GM18951 (cell line): Measurements from ENCODE around the gene MAL.

Source experiments
- POLR2A ChIP-seq: IDR thresholded peaks from 4 replicates; pipeline ENCODE4 v1.6.1; 2011; ENCODE audit warnings: mild to moderate bottlenecking; ENCODE audit not compliant: insufficient read length, insufficient read depth; ENCODE audit errors: extremely low read depth
- in situ Hi-C: fragments of 300-500 bp; cut with MboI; formaldehyde crosslinking; loops from one replicate; pipeline ENCODE4 v1.12.0; 2022; ENCODE audit warnings: low sequenced_read_pairs, mixed read lengths, inconsistent platforms; ENCODE audit not compliant: unreplicated experiment

Gene MAL

GRCh38 chr2:94992360-94992759, 33.1 kb upstream of the MAL start:
- in situ Hi-C loops, result no loop called here
- TF ChIP-seq POLR2A, result no peak

- in situ Hi-C loops, result no loop called here
- no peak for TF ChIP-seq POLR2A
Measured at GRCh38 chr2:94993176-94994062, 32.1 kb upstream of the MAL start.

- TF ChIP-seq POLR2A, result no peak
- in situ Hi-C loops, result no loop called here
Measured at GRCh38 chr2:94994063-94994913, 31.2 kb upstream of the MAL start.

- in situ Hi-C loops, result no loop called here
- TF ChIP-seq POLR2A, result no peak
Measured at GRCh38 chr2:94994914-94995552, 30.5 kb upstream of the MAL start.

- in situ Hi-C loops, result no loop called here
- no peak for TF ChIP-seq POLR2A
Measured at GRCh38 chr2:94995553-94996304, 29.8 kb upstream of the MAL start.

- in situ Hi-C loops, result no loop called here
- TF ChIP-seq POLR2A, result no peak
Measured at GRCh38 chr2:94996305-94997100, 29.0 kb upstream of the MAL start.

GRCh38 chr2:94997981-94998930, 27.3 kb upstream of the MAL start:
- no peak for TF ChIP-seq POLR2A
- in situ Hi-C loops, result no loop called here

GRCh38 chr2:94999431-94999883, 26.1 kb upstream of the MAL start:
- in situ Hi-C loops, result no loop called here

GRCh38 chr2:95001051-95001562, 24.4 kb upstream of the MAL start:
- no peak for TF ChIP-seq POLR2A
- in situ Hi-C loops, result no loop called here

More at GRCh38 chr2:94999431-94999883, 26.1 kb upstream of the MAL start:
- TF ChIP-seq POLR2A, result no peak

- no peak for TF ChIP-seq POLR2A
- in situ Hi-C loops, result no loop called here
Measured at GRCh38 chr2:95001701-95002100, 23.8 kb upstream of the MAL start.

GRCh38 chr2:95002498-95002897, 23.0 kb upstream of the MAL start:
- no peak for TF ChIP-seq POLR2A
- in situ Hi-C loops, result no loop called here

GRCh38 chr2:95004287-95004686, 21.2 kb upstream of the MAL start:
- in situ Hi-C loops, result no loop called here
- no peak for TF ChIP-seq POLR2A
